CD14-positive monocyte (primary cell): ENCODE results near the gene AFF3. TPM values are rescaled to one million over a fixed set of nuclear protein-coding genes. Genes with fewer than 3 reads are reported as not detected.

ENCODE experiments used
- DNase-seq, 3 donors: peaks; one replicate each; pipeline ENCODE4 v3.0.0-alpha.2; 2011 to 2022
- H2AFZ ChIP-seq: 2 replicates; pipeline ENCODE4 v1.6.0; 2012; ENCODE audit warnings: mild to moderate bottlenecking, low read depth, low read length, inconsistent platforms; ENCODE audit not compliant: insufficient read depth, poor library complexity, severe bottlenecking
- H3K27ac ChIP-seq, 2 donors: 1 replicate in 1 of 2; 2 replicates in 1 of 2; pipeline ENCODE4 v1.5.1; 2012 to 2013; ENCODE audit warnings: low read length in 2 of 2, control low read depth in 1 of 2, inconsistent platforms in 1 of 2, low read depth in 1 of 2, mild to moderate bottlenecking in 1 of 2
- H3K27me3 ChIP-seq, 2 donors: one replicate each; pipeline versions ENCODE4 v1.6.0 to v1.6.1; 2011 to 2013; ENCODE audit warnings: low read length in 2 of 2; ENCODE audit not compliant: control insufficient read depth in 2 of 2, insufficient read depth in 2 of 2
- H3K36me3 ChIP-seq, 2 donors: replicated peaks in 1 of 2; 1 replicate in 1 of 2; 2 replicates in 1 of 2; pipeline versions ENCODE4 v1.5.1 to v1.6.1; 2012 to 2013; ENCODE audit warnings: low read length in 2 of 2, control low read depth in 1 of 2, inconsistent platforms in 1 of 2, mild to moderate bottlenecking in 1 of 2; ENCODE audit not compliant: insufficient read depth in 2 of 2, control insufficient read depth in 1 of 2
- H3K4me1 ChIP-seq, 2 donors: 1 replicate in 1 of 2; 2 replicates in 1 of 2; pipeline versions ENCODE4 v1.5.1 to v1.6.1; 2012 to 2013; ENCODE audit warnings: low read length in 2 of 2, control low read depth in 1 of 2, inconsistent platforms in 1 of 2, mild to moderate bottlenecking in 1 of 2, moderate library complexity in 1 of 2; ENCODE audit not compliant: insufficient read depth in 2 of 2, control insufficient read depth in 1 of 2
- H3K4me2 ChIP-seq: replicated peaks from 2 replicates; pipeline ENCODE3; 2012; ENCODE audit warnings: low read length, moderate library complexity, mild to moderate bottlenecking; ENCODE audit not compliant: poor library complexity, severe bottlenecking; ENCODE audit errors: extremely low read depth
- H3K4me3 ChIP-seq, 3 experiments: fragments of 200-600 bp in 1 of 3; sonication (generic) in 1 of 3; replicated peaks in 1 of 3; 1 replicate in 2 of 3; 2 replicates in 1 of 3; pipeline ENCODE4 v1.5.1; 2011 to 2013; ENCODE audit warnings: low read length in 3 of 3, mild to moderate bottlenecking in 3 of 3, control low read depth in 2 of 3, low read depth in 2 of 3, inconsistent platforms in 1 of 3, moderate library complexity in 1 of 3
- H3K79me2 ChIP-seq: 2 replicates; pipeline ENCODE4 v1.6.0; 2012; ENCODE audit warnings: mild to moderate bottlenecking, control low read depth, inconsistent platforms, low read length, moderate library complexity; ENCODE audit not compliant: insufficient read depth
- H3K9ac ChIP-seq: 2 replicates; pipeline ENCODE4 v1.6.0; 2017; ENCODE audit warnings: low read length, mild to moderate bottlenecking; ENCODE audit not compliant: insufficient read depth, poor library complexity, severe bottlenecking
- H3K9me3 ChIP-seq, 2 donors: replicated peaks in 1 of 2; 1 replicate in 1 of 2; 2 replicates in 1 of 2; pipeline versions ENCODE4 v1.5.1 to v1.6.1; 2012 to 2013; ENCODE audit warnings: low read length in 2 of 2, control low read depth in 1 of 2; ENCODE audit not compliant: control insufficient read depth in 1 of 2, insufficient read depth in 1 of 2
- H4K20me1 ChIP-seq: 2 replicates; pipeline ENCODE4 v1.6.0; 2012; ENCODE audit warnings: mild to moderate bottlenecking, low read length, control low read depth, moderate library complexity; ENCODE audit not compliant: insufficient read depth
- H3K27ac Mint-ChIP-seq, 7 donors: one replicate each; pipeline ENCODE4 v1.8.0; 2020; ENCODE audit warnings: mild to moderate bottlenecking in 7 of 7, mixed read lengths in 7 of 7, moderate library complexity in 6 of 7, inconsistent platforms in 2 of 7
- H3K27me3 Mint-ChIP-seq, 3 donors: one replicate each; pipeline ENCODE4 v1.8.0; 2021 to 2022; ENCODE audit warnings: low read depth in 3 of 3, mild to moderate bottlenecking in 3 of 3, mixed read lengths in 3 of 3, moderate library complexity in 3 of 3, inconsistent platforms in 1 of 3
- H3K36me3 Mint-ChIP-seq, 2 donors: one replicate each; pipeline ENCODE4 v1.8.0; 2020; ENCODE audit warnings: mixed read lengths in 2 of 2, inconsistent platforms in 1 of 2, mild to moderate bottlenecking in 1 of 2
- H3K4me1 Mint-ChIP-seq: one replicate; pipeline ENCODE4 v1.8.0; 2020; ENCODE audit warnings: mild to moderate bottlenecking, mixed read lengths
- H3K4me3 Mint-ChIP-seq, 2 donors: one replicate each; pipeline ENCODE4 v1.8.0; 2020; ENCODE audit warnings: mild to moderate bottlenecking in 2 of 2, mixed read lengths in 2 of 2, moderate library complexity in 1 of 2
- H3K9me3 Mint-ChIP-seq, 7 donors: one replicate each; pipeline ENCODE4 v1.8.0; 2020 to 2022; ENCODE audit warnings: mixed read lengths in 7 of 7, mild to moderate bottlenecking in 6 of 7, moderate library complexity in 6 of 7, inconsistent platforms in 2 of 7
- WGBS: methylation state at CpG from one replicate; pipeline ENCODE4 v1.1.5; 2013; ENCODE audit warnings: missing lambda C conversion rate; ENCODE audit not compliant: insufficient coverage; 5-methylcytosine and 5-hydroxymethylcytosine counted together
- intact Hi-C, 2 donors: fragments of 100-400 bp; cut with micrococcal nuclease; formaldehyde crosslinking; loops; one replicate each; pipeline versions ENCODE4 v1.15.0 to v1.15.1; 2023
- polyA plus RNA-seq, 3 donors: library from polyadenylated mRNA; depleted of rRNA in 1 of 3; unstranded in 2 of 3; stranded (reverse) in 1 of 3; fragments of 300-500 nt in 2 of 3; fragments of >200 nt in 1 of 3; fragmentation: Illumina TruSeq in 2 of 3; gene quantifications; 1 replicate in 2 of 3; 2 replicates in 1 of 3; pipeline ENCODE4 v1.2.3, GENCODE V29; 2012 to 2021
- TF ChIP-seq, protein P1 (sequence below): fragments of 200-600 bp; IDR thresholded peaks from one replicate; pipeline ENCODE4 v1.8.0; 2022; ENCODE audit warnings: antibody characterized with exemption, mild to moderate bottlenecking

The AFF3 gene
- polyA plus RNA-seq, 3 donors = 0.17 to 4.1 (median 0.49) TPM

GRCh38 chr2:99905636-99906035, 236.8 kb downstream of the AFF3 start:
- Mint-ChIP-seq H3K4me1 (peaks cover 1% of the 10 kb centered on the region), H3K4me3 (no peak overlapping the region), H3K9me3 (no peaks in the 10 kb centered on the region), H3K27ac (no peak overlapping the region), H3K27me3 (no peaks in the 10 kb centered on the region), H3K36me3 (peaks cover 0 to 4% of the 10 kb centered on the region in 2 donors)
- Histone ChIP-seq H4K20me1 (no peaks in the 10 kb centered on the region), H3K9me3 (no peaks in the 10 kb centered on the region), H3K4me3 (no peak overlapping the region), H2AFZ (no peak overlapping the region), H3K27ac (no peak overlapping the region), H3K9ac (no peak overlapping the region), H3K27me3 (no peaks in the 10 kb centered on the region), H3K79me2 (no peaks in the 10 kb centered on the region), H3K36me3 (no peaks in the 10 kb centered on the region), H3K4me1 (no peaks in the 10 kb centered on the region), H3K4me2 (no peak overlapping the region)
- TF ChIP-seq, protein P1, sequence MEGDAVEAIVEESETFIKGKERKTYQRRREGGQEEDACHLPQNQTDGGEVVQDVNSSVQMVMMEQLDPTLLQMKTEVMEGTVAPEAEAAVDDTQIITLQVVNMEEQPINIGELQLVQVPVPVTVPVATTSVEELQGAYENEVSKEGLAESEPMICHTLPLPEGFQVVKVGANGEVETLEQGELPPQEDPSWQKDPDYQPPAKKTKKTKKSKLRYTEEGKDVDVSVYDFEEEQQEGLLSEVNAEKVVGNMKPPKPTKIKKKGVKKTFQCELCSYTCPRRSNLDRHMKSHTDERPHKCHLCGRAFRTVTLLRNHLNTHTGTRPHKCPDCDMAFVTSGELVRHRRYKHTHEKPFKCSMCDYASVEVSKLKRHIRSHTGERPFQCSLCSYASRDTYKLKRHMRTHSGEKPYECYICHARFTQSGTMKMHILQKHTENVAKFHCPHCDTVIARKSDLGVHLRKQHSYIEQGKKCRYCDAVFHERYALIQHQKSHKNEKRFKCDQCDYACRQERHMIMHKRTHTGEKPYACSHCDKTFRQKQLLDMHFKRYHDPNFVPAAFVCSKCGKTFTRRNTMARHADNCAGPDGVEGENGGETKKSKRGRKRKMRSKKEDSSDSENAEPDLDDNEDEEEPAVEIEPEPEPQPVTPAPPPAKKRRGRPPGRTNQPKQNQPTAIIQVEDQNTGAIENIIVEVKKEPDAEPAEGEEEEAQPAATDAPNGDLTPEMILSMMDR = no peak
- no peak for DNase-seq
- intact Hi-C loops = no loop called here
- WGBS = 100% methylated on average over 1 of the region's 2 CpGs

GRCh38 chr2:99905025-99905424, 237.4 kb downstream of the AFF3 start:
- DNase-seq = no peak
- 97% methylated on average over 4 of the region's 5 CpGs for WGBS
- H3K9ac ChIP-seq = no peak overlapping the region
- no peaks in the 10 kb centered on the region for H4K20me1 ChIP-seq
- no peaks in the 10 kb centered on the region for H3K9me3 Mint-ChIP-seq
- H2AFZ ChIP-seq = no peak overlapping the region
- H3K27ac Mint-ChIP-seq = no peak overlapping the region
- TF ChIP-seq, protein P1 = no peak
- H3K79me2 ChIP-seq = no peaks in the 10 kb centered on the region
- no peaks in the 10 kb centered on the region for H3K27me3 Mint-ChIP-seq
- H3K36me3 Mint-ChIP-seq = peaks cover 0 to 4% of the 10 kb centered on the region in 2 donors
- intact Hi-C loops = no loop called here
- H3K9me3 ChIP-seq = no peaks in the 10 kb centered on the region
- H3K4me1 Mint-ChIP-seq = no peaks in the 10 kb centered on the region
- H3K27me3 ChIP-seq = no peaks in the 10 kb centered on the region
- H3K4me3 ChIP-seq = no peak overlapping the region
- no peak overlapping the region for H3K27ac ChIP-seq
- H3K4me3 Mint-ChIP-seq = no peak overlapping the region
- no peak overlapping the region for H3K4me2 ChIP-seq
- no peaks in the 10 kb centered on the region for H3K36me3 ChIP-seq
- H3K4me1 ChIP-seq = no peaks in the 10 kb centered on the region
